HG03565 (cell line): Measurements from ENCODE around the gene ASPSCR1.

Experiments used
- ATAC-seq: cut with Tn5 transposase; IDR thresholded peaks from one replicate; pipeline ENCODE4 v1.9.1; 2021; ENCODE audit warnings: mild to moderate bottlenecking, moderate library complexity; ENCODE audit not compliant: unreplicated experiment

Gene ASPSCR1

GRCh38 chr17:82051776-82052637 lies 74.6 kb downstream of the ASPSCR1 start, which contains the start of the genes GPS1 and RFNG:
Gene GPS1, plus strand, starts transcription at chr17:82051898. Its CDS starts 34 bp downstream, at chr17:82051932.
Gene RFNG, minus strand, starts transcription at chr17:82051811. Its CDS starts 45 bp downstream, at chr17:82051766.
- no peak for ATAC-seq

DNA sequence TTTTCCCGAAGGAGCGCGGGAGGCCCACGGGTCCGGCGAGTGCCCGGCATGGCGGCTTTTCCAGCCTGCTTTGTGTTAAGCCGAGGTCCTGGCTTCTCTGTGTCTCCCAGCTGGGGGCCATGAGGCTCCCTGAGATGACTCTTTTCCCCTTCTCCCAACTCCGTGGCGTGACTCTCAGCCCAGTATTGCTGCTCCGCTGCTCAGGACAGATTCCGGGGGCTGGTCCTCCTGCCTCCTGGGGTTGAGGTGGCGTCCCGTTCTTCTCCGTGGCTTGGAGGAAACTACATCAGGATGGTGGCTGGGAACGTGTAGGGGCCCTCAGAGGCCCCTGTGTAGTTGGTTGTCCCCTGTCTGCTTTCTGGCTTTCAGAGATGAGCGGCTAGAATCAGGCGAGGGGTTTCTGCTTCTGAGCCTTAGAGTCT lies 75.2 kb downstream of the ASPSCR1 start:
- ATAC-seq: no peak

DNA sequence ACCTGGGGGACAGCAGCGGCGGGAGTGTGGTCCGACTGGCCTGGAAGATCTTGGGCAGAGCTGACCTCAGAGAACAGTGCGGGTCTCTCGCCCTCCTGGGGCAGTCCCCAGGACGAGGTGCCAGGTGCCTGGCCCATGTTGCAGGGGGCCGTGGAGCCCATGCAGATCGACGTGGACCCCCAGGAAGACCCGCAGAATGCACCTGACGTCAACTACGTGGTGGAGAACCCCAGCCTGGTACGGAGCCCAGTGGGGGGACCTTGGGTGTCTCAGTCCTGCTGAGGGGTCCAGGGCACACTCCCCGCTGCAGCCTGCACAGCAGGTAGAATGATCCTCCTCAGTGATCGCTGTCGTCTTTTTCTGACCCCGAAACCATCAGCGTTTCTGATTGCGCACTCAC lies 75.7 kb downstream of the ASPSCR1 start:
- no peak for ATAC-seq

GRCh38 chr17:82053556-82054263 lies 76.3 kb downstream of the ASPSCR1 start:
- no peak for ATAC-seq

DNA sequence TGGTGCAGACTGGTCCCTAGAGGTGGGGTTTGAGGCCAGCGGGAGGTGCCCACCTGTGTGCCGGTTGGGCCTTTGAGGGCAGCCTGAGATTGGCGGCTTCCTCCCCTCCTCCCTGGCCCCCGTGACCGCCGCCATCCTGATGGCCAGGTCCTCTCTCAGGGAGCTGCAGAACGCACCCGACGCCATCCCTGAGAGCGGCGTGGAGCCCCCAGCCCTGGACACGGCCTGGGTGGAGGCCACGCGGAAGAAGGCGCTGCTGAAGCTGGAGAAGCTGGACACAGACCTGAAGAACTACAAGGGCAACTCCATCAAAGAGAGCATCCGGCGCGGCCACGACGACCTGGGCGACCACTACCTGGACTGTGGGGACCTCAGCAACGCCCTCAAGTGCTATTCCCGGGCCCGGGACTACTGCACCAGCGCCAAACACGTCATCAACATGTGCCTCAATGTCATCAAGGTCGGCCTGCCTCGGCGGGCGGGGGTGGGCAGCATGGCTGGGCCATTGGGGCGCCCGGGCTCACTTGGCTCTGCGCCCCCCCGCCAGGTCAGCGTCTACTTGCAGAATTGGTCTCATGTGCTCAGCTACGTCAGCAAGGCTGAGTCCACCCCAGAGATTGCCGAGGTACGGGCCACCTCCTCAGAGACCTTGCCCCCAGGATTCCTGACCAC lies 77.1 kb downstream of the ASPSCR1 start:
- ATAC-seq: no peak

GRCh38 chr17:82055023-82055964 lies 77.9 kb downstream of the ASPSCR1 start:
- ATAC-seq: no peak

- no peak for ATAC-seq
Measured at GRCh38 chr17:82055965-82056728, 78.7 kb downstream of the ASPSCR1 start.

- ATAC-seq: no peak
Measured at GRCh38 chr17:82056729-82057621, 79.5 kb downstream of the ASPSCR1 start.

- no peak for ATAC-seq
Measured at GRCh38 chr17:82058230-82058854, 80.9 kb downstream of the ASPSCR1 start.

- ATAC-seq: no peak
Measured at GRCh38 chr17:82058855-82059249, 81.4 kb downstream of the ASPSCR1 start.

GRCh38 chr17:82059272-82060000 lies 82.0 kb downstream of the ASPSCR1 start:
- no peak for ATAC-seq

DNA sequence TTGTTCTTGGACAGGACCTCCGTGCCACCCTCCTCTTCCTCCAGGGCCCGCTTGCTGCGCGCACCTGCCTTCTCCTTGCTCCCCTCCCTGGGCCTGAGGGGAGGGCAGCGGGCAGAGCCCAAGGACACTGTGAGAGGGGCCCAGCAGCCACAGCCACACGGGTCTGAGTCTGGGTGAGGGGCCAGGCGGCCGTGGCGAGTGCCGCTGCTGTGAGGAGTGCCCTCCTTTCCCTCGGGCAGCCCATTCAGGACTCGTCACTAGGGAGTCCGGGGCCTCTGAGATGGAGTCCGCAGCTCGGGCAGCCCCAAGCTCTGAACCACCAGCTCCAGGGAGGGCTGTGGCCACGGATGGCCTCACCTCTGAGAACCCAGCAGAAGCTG lies 82.6 kb downstream of the ASPSCR1 start:
- ATAC-seq: no peak

GRCh38 chr17:82060614-82061013 lies 83.2 kb downstream of the ASPSCR1 start:
- no peak for ATAC-seq

DNA sequence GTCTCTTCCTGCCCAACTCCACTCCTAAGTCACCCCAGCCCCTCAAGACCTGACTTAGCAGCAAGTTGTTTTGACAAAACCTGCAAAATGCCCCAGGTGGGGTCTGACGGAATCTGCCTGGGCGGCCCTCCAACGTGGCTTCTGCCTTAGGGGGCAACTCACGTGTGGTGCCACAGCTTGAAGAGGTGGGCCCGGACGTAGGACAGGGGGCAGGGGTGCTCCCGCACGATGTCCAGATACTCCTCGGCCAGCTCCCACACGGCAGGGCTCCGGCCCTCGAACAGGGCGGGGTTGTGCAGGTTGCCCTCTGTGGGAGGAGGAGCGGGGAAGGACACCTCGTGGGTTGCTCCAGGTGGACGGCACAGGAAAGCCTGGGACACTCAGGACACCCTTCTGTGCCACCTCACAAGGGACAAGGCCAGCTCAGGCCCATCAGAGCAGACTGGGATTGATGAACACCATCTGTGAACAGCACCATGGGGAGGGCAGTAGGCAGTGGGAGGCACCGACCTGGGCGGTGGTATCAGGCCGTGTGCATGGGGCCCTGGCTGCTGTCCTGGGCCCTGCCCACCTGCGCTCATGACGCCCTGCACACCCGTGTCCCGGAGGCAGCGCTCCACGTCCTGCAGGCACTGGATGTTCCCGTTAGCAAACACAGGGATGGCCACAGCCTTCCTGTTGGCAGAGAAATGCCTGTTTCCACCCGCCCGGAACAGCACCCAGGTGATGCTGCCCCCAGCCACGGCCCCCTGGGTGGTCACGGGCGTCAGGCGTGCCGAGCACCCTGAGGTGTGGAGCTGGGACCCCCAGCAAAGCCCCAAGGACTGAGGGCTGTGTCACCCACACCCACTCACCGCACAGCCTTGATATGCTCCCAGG lies 83.9 kb downstream of the ASPSCR1 start:
- ATAC-seq: no peak

GRCh38 chr17:82062076-82062983 lies 84.9 kb downstream of the ASPSCR1 start:
- ATAC-seq: no peak

- no peak for ATAC-seq
Measured at GRCh38 chr17:82062984-82063368, 85.5 kb downstream of the ASPSCR1 start.
